ENCODE data around the gene RNF126.

DNA sequence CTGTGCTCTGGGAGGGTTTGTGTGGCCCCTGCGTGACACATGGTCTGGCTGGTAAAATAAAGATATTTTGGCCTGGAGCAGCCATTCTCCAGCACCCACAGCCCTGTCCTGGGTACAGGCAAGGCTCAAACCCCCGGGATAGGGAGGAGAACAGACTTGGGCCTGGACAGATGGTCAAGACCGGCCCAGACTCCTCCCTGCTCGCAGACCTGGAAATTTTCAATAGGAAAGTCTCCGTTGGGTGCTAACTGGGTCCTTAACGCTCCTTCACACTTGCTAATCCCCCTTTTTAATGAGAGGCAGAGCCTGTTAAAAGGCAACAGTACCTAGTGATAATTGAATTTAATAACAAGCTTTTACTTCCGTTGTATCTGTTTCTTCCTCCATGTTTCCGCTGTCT is 48.2 kb upstream of the RNF126 start:
- no peak for TF ChIP-seq EZH2 (IDR thresholded peaks at IDR 0.05; ENCODE audit: insufficient read depth, low read length)
- TF ChIP-seq, protein P1, sequence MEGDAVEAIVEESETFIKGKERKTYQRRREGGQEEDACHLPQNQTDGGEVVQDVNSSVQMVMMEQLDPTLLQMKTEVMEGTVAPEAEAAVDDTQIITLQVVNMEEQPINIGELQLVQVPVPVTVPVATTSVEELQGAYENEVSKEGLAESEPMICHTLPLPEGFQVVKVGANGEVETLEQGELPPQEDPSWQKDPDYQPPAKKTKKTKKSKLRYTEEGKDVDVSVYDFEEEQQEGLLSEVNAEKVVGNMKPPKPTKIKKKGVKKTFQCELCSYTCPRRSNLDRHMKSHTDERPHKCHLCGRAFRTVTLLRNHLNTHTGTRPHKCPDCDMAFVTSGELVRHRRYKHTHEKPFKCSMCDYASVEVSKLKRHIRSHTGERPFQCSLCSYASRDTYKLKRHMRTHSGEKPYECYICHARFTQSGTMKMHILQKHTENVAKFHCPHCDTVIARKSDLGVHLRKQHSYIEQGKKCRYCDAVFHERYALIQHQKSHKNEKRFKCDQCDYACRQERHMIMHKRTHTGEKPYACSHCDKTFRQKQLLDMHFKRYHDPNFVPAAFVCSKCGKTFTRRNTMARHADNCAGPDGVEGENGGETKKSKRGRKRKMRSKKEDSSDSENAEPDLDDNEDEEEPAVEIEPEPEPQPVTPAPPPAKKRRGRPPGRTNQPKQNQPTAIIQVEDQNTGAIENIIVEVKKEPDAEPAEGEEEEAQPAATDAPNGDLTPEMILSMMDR (IDR thresholded peaks at IDR 0.05; ENCODE audit: insufficient read depth, low read depth, low read length): no peak

Measured in astrocyte (in vitro differentiated cells and primary cell).